K562 (cell line): ENCODE measurements around the gene RBM18. TPM values are rescaled to one million over a fixed set of nuclear protein-coding genes. Genes with fewer than 3 reads are reported as not detected.

Source experiments
- DEAF1 ChIP-seq: fragments of 450-650 bp; formaldehyde crosslinking; IDR thresholded peaks from 2 replicates; pipeline ENCODE4 v1.4.0; 2020; ENCODE audit warnings: mild to moderate bottlenecking, moderate library complexity
- E2F5 ChIP-seq: sonication (generic); formaldehyde crosslinking; IDR thresholded peaks from 2 replicates; pipeline ENCODE4 v1.8.0; 2022; ENCODE audit warnings: mild to moderate bottlenecking, missing genetic modification reagents
- ELK3 ChIP-seq: fragments of 450-650 bp; formaldehyde crosslinking; IDR thresholded peaks from 2 replicates; pipeline ENCODE4 v1.4.0; 2020; ENCODE audit warnings: mild to moderate bottlenecking
- ESRRB ChIP-seq: fragments of 250-450 bp; sonication (Bioruptor Pico); IDR thresholded peaks from 2 replicates; pipeline ENCODE4 v1.5.0; 2020; ENCODE audit warnings: mild to moderate bottlenecking, moderate library complexity, borderline replicate concordance
- ETV5 ChIP-seq: sonication (generic); formaldehyde crosslinking; IDR thresholded peaks from 2 replicates; pipeline ENCODE4 v1.4.0; 2020; ENCODE audit warnings: low read depth, mild to moderate bottlenecking, missing genetic modification reagents
- FIP1L1 ChIP-seq: fragments of 200-400 bp; formaldehyde crosslinking; IDR thresholded peaks from 2 replicates; pipeline ENCODE4 v1.6.1; 2018; ENCODE audit warnings: mild to moderate bottlenecking, low read depth, low read length; ENCODE audit not compliant: poor library complexity, severe bottlenecking
- LARP7 ChIP-seq: fragments of 450-650 bp; IDR thresholded peaks from 2 replicates; pipeline ENCODE4 v1.6.1; 2016
- MCM5 ChIP-seq: fragments of 450-650 bp; IDR thresholded peaks from 2 replicates; pipeline ENCODE4 v1.6.1; 2016; ENCODE audit warnings: low read depth
- MTA3 ChIP-seq: fragments of 450-650 bp; formaldehyde crosslinking; IDR thresholded peaks from 2 replicates; pipeline ENCODE4 v1.6.1; 2017; ENCODE audit warnings: mild to moderate bottlenecking, borderline replicate concordance
- NR2F6 ChIP-seq: fragments of 450-650 bp; formaldehyde crosslinking; IDR thresholded peaks from 2 replicates; pipeline ENCODE4 v1.4.0; 2020; ENCODE audit warnings: mild to moderate bottlenecking
- PML ChIP-seq: IDR thresholded peaks from 2 replicates; pipeline ENCODE4 v1.6.1; 2012; ENCODE audit warnings: low read length, inconsistent platforms
- POLR3A ChIP-seq: IDR thresholded peaks from 2 replicates; pipeline ENCODE4 v1.6.1; 2011; ENCODE audit warnings: borderline replicate concordance, mild to moderate bottlenecking, moderate library complexity; ENCODE audit not compliant: insufficient read length, insufficient read depth; ENCODE audit errors: extremely low read depth
- RB1 ChIP-seq: fragments of 450-650 bp; IDR thresholded peaks from 2 replicates; pipeline ENCODE4 v1.6.1; 2017; ENCODE audit warnings: low read depth, mild to moderate bottlenecking
- SFPQ ChIP-seq: fragments of 200-400 bp; formaldehyde crosslinking; IDR thresholded peaks from 2 replicates; pipeline ENCODE4 v1.6.1; 2017; ENCODE audit warnings: mild to moderate bottlenecking, low read depth, low read length, moderate library complexity
- TCFL5 ChIP-seq: fragments of 250-450 bp; sonication (Bioruptor Pico); conservative IDR thresholded peaks from 2 replicates; pipeline ENCODE4 v1.6.1; 2021; ENCODE audit warnings: mild to moderate bottlenecking, moderate library complexity, matching md5 sums
- THAP12 ChIP-seq: fragments of 250-450 bp; sonication (Bioruptor Pico); IDR thresholded peaks from 2 replicates; pipeline ENCODE4 v1.9.0; 2021; ENCODE audit warnings: mild to moderate bottlenecking, inconsistent platforms
- TSC22D4 ChIP-seq: fragments of 450-650 bp; IDR thresholded peaks from 2 replicates; pipeline ENCODE4 v1.6.1; 2016; ENCODE audit warnings: missing genetic modification characterization, missing biosample characterization, control low read depth
- U2AF2 ChIP-seq: fragments of 200-400 bp; formaldehyde crosslinking; optimal IDR thresholded peaks from 2 replicates; pipeline ENCODE3; 2017; ENCODE audit warnings: low read depth, mild to moderate bottlenecking, low read length
- ZNF584 ChIP-seq: fragments of 200-800 bp; sonication (Bioruptor generic); IDR thresholded peaks from 2 replicates; pipeline ENCODE4 v1.6.1; 2016; ENCODE audit warnings: low read depth, mild to moderate bottlenecking, missing genetic modification characterization, missing compliant biosample characterization
- polyA plus RNA-seq, 8 experiments: library from polyadenylated mRNA; depleted of rRNA in 4 of 8; stranded (reverse) in 5 of 8; unstranded in 3 of 8; fragments of >200 nt; fragmentation: Nextera tagmentation in 2 of 8; fragmentation: Illumina TruSeq in 1 of 8; extraction: Ambion mirVana in 2 of 8; extraction: Trizol in 1 of 8; gene quantifications; 2 replicates each; pipeline versions ENCODE4 v1.2.1 to v1.2.3, GENCODE V29; 2011 to 2014; ENCODE audit warnings: inconsistent platforms in 1 of 8, missing spikeins in 1 of 8
- total RNA-seq, 7 experiments: library from RNA; depleted of rRNA in 6 of 7; stranded (reverse); fragments of >200 nt in 6 of 7; fragmentation: Illumina TruSeq in 2 of 7; extraction: Trizol in 2 of 7; gene quantifications; 2 replicates each; pipeline versions ENCODE4 v1.2.1 to v1.2.3, GENCODE V29; 2011 to 2021; ENCODE audit warnings: low replicate concordance in 1 of 7

Gene RBM18
- total and polyA plus RNA-seq, 9 of the 15 experiments (the other 6 are each of a cell fraction or from before 2014, with no cell fraction given) = 7.9 to 86.3 (median 34.0) TPM

GRCh38 chr9:122264360-122265148 lies at the start of gene RBM18, which contains the start of gene MRRF (continued):
- peak; percentile 75; the same call in 1 of the 2 replicates for TF ChIP-seq THAP12 (CRISPR knock-in tag)
- TF ChIP-seq TSC22D4 (tag) = no peak
- TF ChIP-seq U2AF2 = no peak
- TF ChIP-seq MCM5 = no peak
- peak; percentile 70; the same call in 1 of the 2 replicates for TF ChIP-seq ETV5 (CRISPR knock-in tag)
- peak; percentile 91 for TF ChIP-seq E2F5
- TF ChIP-seq MTA3 = peak; percentile 78
- TF ChIP-seq ESRRB (CRISPR knock-in tag) = no peak
- TF ChIP-seq POLR3A = no peak
- TF ChIP-seq NR2F6 (CRISPR knock-in tag) = no peak
- no peak for TF ChIP-seq ELK3 (CRISPR knock-in tag)
- TF ChIP-seq ZNF584 = no peak
- TF ChIP-seq RB1 = no peak; the same call in none of the 2 replicates
- TF ChIP-seq TCFL5 (CRISPR knock-in tag) = no peak
- no peak for TF ChIP-seq LARP7
- no peak for TF ChIP-seq SFPQ
- peak; percentile 71 for TF ChIP-seq PML
- no peak for TF ChIP-seq DEAF1
- TF ChIP-seq FIP1L1 = peak; percentile 63
